H1 (cell line): ENCODE results near the gene SAA1. TPM values are rescaled to one million over a fixed set of nuclear protein-coding genes. Genes with fewer than 3 reads are reported as not detected.

Experiments
- SIX5 ChIP-seq: IDR thresholded peaks from 2 replicates; pipeline ENCODE4 v1.6.1; 2011; ENCODE audit warnings: mild to moderate bottlenecking, low read depth, low read length
- TBP ChIP-seq: IDR thresholded peaks from 2 replicates; pipeline ENCODE4 v1.6.1; 2011; ENCODE audit warnings: low read depth, low read length, improper control_type of control experiment
- polyA plus RNA-seq, 7 experiments: library from polyadenylated mRNA; depleted of rRNA in 3 of 7; stranded (reverse) in 5 of 7; unstranded in 2 of 7; fragments of >200 nt in 5 of 7; fragments of 200-250 nt in 2 of 7; gene quantifications; 1 replicate in 5 of 7; 2 replicates in 1 of 7; 4 replicates in 1 of 7; pipeline versions ENCODE4 v1.2.1 to v1.2.3, GENCODE V29; 2011 to 2013; ENCODE audit warnings: missing spikeins in 2 of 7, mixed read lengths in 2 of 7
- total RNA-seq: library from RNA; stranded (reverse); fragmentation: NEBNext Ultra II Directional; extraction: Animal tissue kit (Norgen Biotek cat#: 25700); gene quantifications from 2 replicates; pipeline ENCODE4 v1.2.1, GENCODE V29; 2021
- TF ChIP-seq, protein P1 (sequence below): fragments of 300-600 bp; sonication (generic); IDR thresholded peaks from 2 replicates; pipeline ENCODE4 v1.7.1; 2012; ENCODE audit warnings: low read length, moderate library complexity, mild to moderate bottlenecking, inconsistent platforms; ENCODE audit not compliant: insufficient replicate concordance

The SAA1 gene
- total and polyA plus RNA-seq, 2 of the 8 experiments (the other 6 are each of a cell fraction or from before 2014, with no cell fraction given): 0.41 TPM; not detected in 1

DNA sequence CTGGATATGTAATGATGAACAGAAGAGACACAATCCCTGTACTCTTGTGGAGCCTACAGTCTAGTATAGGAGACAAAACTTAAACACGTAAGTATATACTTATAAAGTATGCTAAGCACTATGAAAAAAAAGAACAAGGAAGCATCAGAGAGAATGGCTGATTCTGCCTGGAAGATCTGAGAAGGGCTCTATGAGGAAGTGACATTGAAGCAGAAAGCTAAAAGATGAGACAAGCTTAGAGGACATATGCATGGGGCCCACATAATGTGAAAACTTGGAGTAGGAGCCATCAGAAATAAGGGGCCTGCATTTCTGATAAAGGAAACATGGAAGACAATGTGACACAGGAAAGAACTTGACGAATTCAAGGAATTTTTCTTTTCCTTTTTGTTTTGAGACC is 16.6 kb downstream of the SAA1 start (continued):
- TF ChIP-seq, protein P1, sequence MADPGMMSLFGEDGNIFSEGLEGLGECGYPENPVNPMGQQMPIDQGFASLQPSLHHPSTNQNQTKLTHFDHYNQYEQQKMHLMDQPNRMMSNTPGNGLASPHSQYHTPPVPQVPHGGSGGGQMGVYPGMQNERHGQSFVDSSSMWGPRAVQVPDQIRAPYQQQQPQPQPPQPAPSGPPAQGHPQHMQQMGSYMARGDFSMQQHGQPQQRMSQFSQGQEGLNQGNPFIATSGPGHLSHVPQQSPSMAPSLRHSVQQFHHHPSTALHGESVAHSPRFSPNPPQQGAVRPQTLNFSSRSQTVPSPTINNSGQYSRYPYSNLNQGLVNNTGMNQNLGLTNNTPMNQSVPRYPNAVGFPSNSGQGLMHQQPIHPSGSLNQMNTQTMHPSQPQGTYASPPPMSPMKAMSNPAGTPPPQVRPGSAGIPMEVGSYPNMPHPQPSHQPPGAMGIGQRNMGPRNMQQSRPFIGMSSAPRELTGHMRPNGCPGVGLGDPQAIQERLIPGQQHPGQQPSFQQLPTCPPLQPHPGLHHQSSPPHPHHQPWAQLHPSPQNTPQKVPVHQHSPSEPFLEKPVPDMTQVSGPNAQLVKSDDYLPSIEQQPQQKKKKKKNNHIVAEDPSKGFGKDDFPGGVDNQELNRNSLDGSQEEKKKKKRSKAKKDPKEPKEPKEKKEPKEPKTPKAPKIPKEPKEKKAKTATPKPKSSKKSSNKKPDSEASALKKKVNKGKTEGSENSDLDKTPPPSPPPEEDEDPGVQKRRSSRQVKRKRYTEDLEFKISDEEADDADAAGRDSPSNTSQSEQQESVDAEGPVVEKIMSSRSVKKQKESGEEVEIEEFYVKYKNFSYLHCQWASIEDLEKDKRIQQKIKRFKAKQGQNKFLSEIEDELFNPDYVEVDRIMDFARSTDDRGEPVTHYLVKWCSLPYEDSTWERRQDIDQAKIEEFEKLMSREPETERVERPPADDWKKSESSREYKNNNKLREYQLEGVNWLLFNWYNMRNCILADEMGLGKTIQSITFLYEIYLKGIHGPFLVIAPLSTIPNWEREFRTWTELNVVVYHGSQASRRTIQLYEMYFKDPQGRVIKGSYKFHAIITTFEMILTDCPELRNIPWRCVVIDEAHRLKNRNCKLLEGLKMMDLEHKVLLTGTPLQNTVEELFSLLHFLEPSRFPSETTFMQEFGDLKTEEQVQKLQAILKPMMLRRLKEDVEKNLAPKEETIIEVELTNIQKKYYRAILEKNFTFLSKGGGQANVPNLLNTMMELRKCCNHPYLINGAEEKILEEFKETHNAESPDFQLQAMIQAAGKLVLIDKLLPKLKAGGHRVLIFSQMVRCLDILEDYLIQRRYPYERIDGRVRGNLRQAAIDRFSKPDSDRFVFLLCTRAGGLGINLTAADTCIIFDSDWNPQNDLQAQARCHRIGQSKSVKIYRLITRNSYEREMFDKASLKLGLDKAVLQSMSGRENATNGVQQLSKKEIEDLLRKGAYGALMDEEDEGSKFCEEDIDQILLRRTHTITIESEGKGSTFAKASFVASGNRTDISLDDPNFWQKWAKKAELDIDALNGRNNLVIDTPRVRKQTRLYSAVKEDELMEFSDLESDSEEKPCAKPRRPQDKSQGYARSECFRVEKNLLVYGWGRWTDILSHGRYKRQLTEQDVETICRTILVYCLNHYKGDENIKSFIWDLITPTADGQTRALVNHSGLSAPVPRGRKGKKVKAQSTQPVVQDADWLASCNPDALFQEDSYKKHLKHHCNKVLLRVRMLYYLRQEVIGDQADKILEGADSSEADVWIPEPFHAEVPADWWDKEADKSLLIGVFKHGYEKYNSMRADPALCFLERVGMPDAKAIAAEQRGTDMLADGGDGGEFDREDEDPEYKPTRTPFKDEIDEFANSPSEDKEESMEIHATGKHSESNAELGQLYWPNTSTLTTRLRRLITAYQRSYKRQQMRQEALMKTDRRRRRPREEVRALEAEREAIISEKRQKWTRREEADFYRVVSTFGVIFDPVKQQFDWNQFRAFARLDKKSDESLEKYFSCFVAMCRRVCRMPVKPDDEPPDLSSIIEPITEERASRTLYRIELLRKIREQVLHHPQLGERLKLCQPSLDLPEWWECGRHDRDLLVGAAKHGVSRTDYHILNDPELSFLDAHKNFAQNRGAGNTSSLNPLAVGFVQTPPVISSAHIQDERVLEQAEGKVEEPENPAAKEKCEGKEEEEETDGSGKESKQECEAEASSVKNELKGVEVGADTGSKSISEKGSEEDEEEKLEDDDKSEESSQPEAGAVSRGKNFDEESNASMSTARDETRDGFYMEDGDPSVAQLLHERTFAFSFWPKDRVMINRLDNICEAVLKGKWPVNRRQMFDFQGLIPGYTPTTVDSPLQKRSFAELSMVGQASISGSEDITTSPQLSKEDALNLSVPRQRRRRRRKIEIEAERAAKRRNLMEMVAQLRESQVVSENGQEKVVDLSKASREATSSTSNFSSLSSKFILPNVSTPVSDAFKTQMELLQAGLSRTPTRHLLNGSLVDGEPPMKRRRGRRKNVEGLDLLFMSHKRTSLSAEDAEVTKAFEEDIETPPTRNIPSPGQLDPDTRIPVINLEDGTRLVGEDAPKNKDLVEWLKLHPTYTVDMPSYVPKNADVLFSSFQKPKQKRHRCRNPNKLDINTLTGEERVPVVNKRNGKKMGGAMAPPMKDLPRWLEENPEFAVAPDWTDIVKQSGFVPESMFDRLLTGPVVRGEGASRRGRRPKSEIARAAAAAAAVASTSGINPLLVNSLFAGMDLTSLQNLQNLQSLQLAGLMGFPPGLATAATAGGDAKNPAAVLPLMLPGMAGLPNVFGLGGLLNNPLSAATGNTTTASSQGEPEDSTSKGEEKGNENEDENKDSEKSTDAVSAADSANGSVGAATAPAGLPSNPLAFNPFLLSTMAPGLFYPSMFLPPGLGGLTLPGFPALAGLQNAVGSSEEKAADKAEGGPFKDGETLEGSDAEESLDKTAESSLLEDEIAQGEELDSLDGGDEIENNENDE: no peak
- TF ChIP-seq TBP (no peak), SIX5 (no peak)
